ENCODE results near the gene DAAM1.

Gene DAAM1

DNA sequence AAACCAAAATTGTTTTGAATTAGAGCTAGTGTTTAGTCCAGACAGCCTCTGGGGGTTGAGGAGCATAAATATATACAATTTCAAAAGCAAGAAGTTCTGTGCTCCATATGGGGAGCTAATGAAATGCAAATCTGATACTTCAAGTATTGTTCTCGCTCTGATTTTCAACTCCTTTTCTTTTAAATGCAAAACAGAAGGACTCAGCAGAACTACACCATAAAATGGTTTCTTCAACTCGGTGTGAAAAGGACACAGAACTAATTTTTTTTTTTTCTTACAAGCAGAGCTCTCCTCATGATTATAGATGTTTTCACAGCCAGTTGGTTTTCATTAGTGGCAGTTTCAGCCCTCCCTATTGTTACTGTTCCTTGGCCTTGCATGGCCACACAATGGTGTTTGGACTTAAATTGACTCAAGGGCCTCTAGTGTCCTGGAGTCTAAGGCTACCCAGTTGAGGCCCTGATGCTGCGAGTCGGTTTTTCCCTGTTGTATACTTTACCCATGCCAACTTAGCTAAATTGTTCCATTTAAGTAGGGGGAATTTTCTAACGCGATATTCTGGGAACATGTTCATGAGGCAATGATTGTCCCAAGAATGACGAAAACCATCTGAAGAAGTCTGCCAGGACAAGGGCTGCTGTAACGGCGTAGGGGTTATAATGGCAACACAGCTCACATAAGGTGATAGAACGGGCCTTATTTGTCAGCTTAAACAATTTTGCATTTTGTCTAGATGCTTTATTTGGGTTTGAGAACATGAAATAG lies 156.4 kb downstream of the DAAM1 start:
- no peak overlapping the region for H3K9ac ChIP-seq (ENCODE audit: low read length)
- H3K27me3 ChIP-seq (ENCODE audit: control insufficient read depth, insufficient read depth, low read length), result no peaks in the 10 kb centered on the region
- H3K27ac ChIP-seq (ENCODE audit: low read depth, low read length), result peak overlapping the region; percentile 64
- H3K36me3 ChIP-seq (ENCODE audit: control insufficient read depth, insufficient read depth, low read length), result peaks cover 3% of the 10 kb centered on the region
- H3K4me3 ChIP-seq (ENCODE audit: low read length), result no peak overlapping the region
- H3K4me1 ChIP-seq (ENCODE audit: control insufficient read depth, insufficient read depth, low read length), result peaks cover 67% of the 10 kb centered on the region

DNA sequence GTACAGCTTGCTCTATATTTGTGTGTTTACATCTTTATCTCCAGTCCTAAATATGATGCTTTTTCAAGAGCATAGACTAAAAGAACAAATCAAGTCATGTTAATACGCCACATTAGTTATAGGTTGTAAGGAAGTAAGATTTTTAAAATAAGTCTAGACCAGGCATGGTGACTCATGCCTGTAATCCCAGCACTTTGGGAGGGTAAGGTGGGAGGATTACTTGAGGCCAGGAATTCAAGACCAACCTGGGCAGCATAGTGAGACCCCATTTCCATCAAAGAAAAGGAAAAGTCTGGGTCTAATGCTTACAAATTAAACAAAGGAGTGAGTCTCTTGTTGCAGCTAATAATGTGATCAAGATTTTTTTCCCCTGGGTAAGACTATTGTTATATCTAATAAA lies 157.9 kb downstream of the DAAM1 start:
- peaks cover 4% of the 10 kb centered on the region for H3K36me3 ChIP-seq (ENCODE audit: control insufficient read depth, insufficient read depth, low read length)
- H3K4me3 ChIP-seq (ENCODE audit: low read length), result no peak overlapping the region
- H3K27me3 ChIP-seq (ENCODE audit: control insufficient read depth, insufficient read depth, low read length), result no peaks in the 10 kb centered on the region
- H3K9ac ChIP-seq (ENCODE audit: low read length), result no peak overlapping the region
- peak overlapping the region; percentile 64 for H3K27ac ChIP-seq (ENCODE audit: low read depth, low read length)
- H3K4me1 ChIP-seq (ENCODE audit: control insufficient read depth, insufficient read depth, low read length), result peaks cover 62% of the 10 kb centered on the region

DNA sequence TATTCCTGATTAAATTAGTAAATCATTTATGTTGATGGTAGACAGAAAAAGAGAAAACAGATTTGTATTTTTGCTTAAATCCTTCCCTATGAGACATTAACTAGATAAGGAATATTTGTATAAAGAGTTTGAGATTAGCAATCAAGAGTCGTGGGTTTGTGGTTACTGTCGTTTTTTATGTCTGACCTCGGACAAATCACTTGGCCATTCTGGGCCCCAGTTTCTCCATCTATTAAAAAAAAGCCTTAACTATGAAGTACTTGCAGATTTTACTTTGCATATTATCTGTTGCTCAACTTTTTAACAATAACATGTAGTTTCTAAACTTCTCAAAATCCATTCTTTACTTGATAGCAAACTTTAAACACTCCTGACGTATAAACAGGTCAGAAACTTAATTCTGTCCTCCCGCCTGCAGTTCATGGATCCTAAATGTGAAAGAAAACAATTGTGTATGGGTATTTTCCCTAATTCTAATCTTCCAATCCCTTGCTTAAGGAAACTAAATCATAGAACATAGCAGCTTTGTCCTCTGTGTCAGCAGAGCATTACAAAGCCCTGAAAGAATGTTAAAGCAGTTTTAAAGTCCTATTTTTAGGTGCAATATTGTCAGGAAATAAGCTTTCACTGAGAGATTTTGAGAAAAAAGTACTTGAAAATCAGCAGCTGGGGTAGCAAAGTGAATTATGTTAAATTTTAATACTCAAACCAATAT lies 158.5 kb downstream of the DAAM1 start:
- no peak overlapping the region for H3K4me3 ChIP-seq (ENCODE audit: low read length)
- peak overlapping the region; percentile 72 for H3K27ac ChIP-seq (ENCODE audit: low read depth, low read length)
- peaks cover 4% of the 10 kb centered on the region for H3K36me3 ChIP-seq (ENCODE audit: control insufficient read depth, insufficient read depth, low read length)
- H3K27me3 ChIP-seq (ENCODE audit: control insufficient read depth, insufficient read depth, low read length), result no peaks in the 10 kb centered on the region
- H3K9ac ChIP-seq (ENCODE audit: low read length), result no peak overlapping the region
- peaks cover 62% of the 10 kb centered on the region for H3K4me1 ChIP-seq (ENCODE audit: control insufficient read depth, insufficient read depth, low read length)

DNA sequence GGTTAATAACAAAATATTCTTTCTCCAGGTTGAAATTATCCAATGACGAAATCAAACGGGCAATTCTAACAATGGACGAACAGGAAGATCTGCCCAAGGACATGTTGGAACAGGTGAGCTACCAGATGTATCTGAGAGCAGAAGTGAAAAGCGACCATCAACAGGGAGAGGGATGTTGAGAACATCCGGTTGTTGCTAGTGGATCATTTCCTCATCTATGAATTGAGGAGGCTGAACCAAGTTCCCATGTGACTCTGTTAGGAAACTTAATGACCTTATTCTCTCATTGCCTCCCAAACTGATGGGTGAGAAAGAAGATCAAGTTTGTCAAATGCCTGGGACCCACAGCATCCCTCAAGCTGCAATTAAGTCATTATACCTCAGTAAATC lies 159.0 kb downstream of the DAAM1 start:
- Histone ChIP-seq H3K27ac (ENCODE audit: low read depth, low read length) (peak overlapping the region; percentile 72), H3K4me1 (ENCODE audit: control insufficient read depth, insufficient read depth, low read length) (peaks cover 61% of the 10 kb centered on the region), H3K27me3 (ENCODE audit: control insufficient read depth, insufficient read depth, low read length) (no peaks in the 10 kb centered on the region), H3K9ac (ENCODE audit: low read length) (no peak overlapping the region), H3K36me3 (ENCODE audit: control insufficient read depth, insufficient read depth, low read length) (peaks cover 3% of the 10 kb centered on the region), H3K4me3 (ENCODE audit: low read length) (no peak overlapping the region)

DNA sequence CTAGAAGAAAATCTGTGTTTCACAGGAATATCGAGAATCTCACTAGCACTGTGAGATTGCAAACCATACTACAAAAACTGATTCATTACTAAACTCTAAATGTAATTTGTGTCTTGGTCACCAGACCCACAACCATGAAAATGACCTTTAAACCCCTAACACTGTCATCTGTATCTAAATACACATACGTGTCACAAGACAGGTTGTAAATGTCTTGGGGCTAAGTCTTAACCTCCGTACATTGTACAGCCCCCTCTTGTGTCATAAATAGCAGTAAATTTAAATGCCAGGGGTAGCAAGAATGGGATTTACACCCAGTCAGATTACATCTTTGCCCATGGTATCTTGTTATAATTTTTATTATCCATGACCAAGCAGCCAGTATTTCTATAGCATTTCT lies 159.4 kb downstream of the DAAM1 start:
- peak overlapping the region; percentile 72 for H3K27ac ChIP-seq (ENCODE audit: low read depth, low read length)
- peaks cover 57% of the 10 kb centered on the region for H3K4me1 ChIP-seq (ENCODE audit: control insufficient read depth, insufficient read depth, low read length)
- no peak overlapping the region for H3K9ac ChIP-seq (ENCODE audit: low read length)

GRCh38 chr14:59349258-59349701 lies 160.8 kb downstream of the DAAM1 start:
- H3K4me1 ChIP-seq (ENCODE audit: control insufficient read depth, insufficient read depth, low read length), result peaks cover 44% of the 10 kb centered on the region
- no peak overlapping the region for H3K4me3 ChIP-seq (ENCODE audit: low read length)
- H3K36me3 ChIP-seq (ENCODE audit: control insufficient read depth, insufficient read depth, low read length), result peaks cover 2% of the 10 kb centered on the region
- H3K9ac ChIP-seq (ENCODE audit: low read length), result no peak overlapping the region
- H3K27ac ChIP-seq (ENCODE audit: low read depth, low read length), result peak overlapping the region; percentile 72
- H3K27me3 ChIP-seq (ENCODE audit: control insufficient read depth, insufficient read depth, low read length), result no peaks in the 10 kb centered on the region

More for the DNA sequence above, 159.4 kb downstream of the DAAM1 start:
- Histone ChIP-seq H3K36me3 (ENCODE audit: control insufficient read depth, insufficient read depth, low read length) (peaks cover 2% of the 10 kb centered on the region), H3K4me3 (ENCODE audit: low read length) (no peak overlapping the region), H3K27me3 (ENCODE audit: control insufficient read depth, insufficient read depth, low read length) (no peaks in the 10 kb centered on the region)

- Histone ChIP-seq H3K27ac (ENCODE audit: low read depth, low read length) (no peak overlapping the region), H3K4me3 (ENCODE audit: low read length) (no peak overlapping the region), H3K36me3 (ENCODE audit: control insufficient read depth, insufficient read depth, low read length) (peaks cover 11% of the 10 kb centered on the region), H3K9ac (ENCODE audit: low read length) (no peak overlapping the region), H3K4me1 (ENCODE audit: control insufficient read depth, insufficient read depth, low read length) (peaks cover 28% of the 10 kb centered on the region), H3K27me3 (ENCODE audit: control insufficient read depth, insufficient read depth, low read length) (no peaks in the 10 kb centered on the region)
Measured at GRCh38 chr14:59352961-59353360, 164.5 kb downstream of the DAAM1 start.

DNA sequence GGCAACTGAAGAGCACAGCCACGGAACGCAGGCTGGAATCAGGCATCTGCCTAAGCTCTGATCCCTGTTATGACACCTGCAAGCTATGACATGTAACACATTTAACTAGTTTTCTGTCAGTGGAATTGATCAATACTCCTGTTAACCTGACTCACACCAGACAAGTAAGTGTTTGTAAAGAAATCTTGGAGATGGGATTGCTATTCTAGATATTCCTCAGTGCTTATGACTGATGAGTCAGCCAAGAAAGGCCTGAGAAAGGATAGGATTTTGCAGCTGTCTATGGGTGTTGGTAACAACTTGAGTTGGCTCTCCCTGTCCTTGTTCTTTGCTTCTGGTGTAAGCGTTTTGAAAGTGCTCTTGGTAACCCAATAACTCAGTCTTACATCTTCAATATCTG lies 166.2 kb downstream of the DAAM1 start:
- Histone ChIP-seq H3K9ac (ENCODE audit: low read length) (no peak overlapping the region), H3K27me3 (ENCODE audit: control insufficient read depth, insufficient read depth, low read length) (no peaks in the 10 kb centered on the region), H3K4me1 (ENCODE audit: control insufficient read depth, insufficient read depth, low read length) (peaks cover 19% of the 10 kb centered on the region), H3K4me3 (ENCODE audit: low read length) (no peak overlapping the region), H3K36me3 (ENCODE audit: control insufficient read depth, insufficient read depth, low read length) (peaks cover 11% of the 10 kb centered on the region), H3K27ac (ENCODE audit: low read depth, low read length) (peak overlapping the region; percentile 58)

DNA sequence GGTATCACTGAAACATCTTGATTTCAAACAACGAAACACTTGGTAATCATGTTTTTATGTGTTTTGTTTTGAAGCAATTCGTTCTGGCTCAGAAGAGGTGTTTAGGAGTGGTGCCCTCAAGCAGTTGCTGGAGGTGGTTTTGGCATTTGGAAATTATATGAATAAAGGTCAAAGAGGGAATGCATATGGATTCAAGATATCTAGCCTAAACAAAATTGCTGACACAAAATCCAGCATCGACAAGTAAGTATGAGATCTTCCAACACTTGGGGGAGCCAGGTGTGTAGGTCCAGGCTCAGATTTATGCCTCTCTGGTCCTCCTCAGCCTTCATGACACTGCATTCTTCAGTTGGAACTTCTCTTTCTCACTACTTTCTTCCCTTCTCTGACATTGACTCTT lies 166.6 kb downstream of the DAAM1 start:
- Histone ChIP-seq H3K4me1 (ENCODE audit: control insufficient read depth, insufficient read depth, low read length) (peaks cover 21% of the 10 kb centered on the region), H3K9ac (ENCODE audit: low read length) (no peak overlapping the region), H3K27me3 (ENCODE audit: control insufficient read depth, insufficient read depth, low read length) (no peaks in the 10 kb centered on the region), H3K27ac (ENCODE audit: low read depth, low read length) (peak overlapping the region; percentile 58), H3K36me3 (ENCODE audit: control insufficient read depth, insufficient read depth, low read length) (peaks cover 11% of the 10 kb centered on the region), H3K4me3 (ENCODE audit: low read length) (no peak overlapping the region)

GRCh38 chr14:59356312-59356711 lies 167.8 kb downstream of the DAAM1 start:
- H3K36me3 ChIP-seq (ENCODE audit: control insufficient read depth, insufficient read depth, low read length), result peaks cover 10% of the 10 kb centered on the region
- H3K27ac ChIP-seq (ENCODE audit: low read depth, low read length), result no peak overlapping the region
- H3K4me1 ChIP-seq (ENCODE audit: control insufficient read depth, insufficient read depth, low read length), result peaks cover 28% of the 10 kb centered on the region
- no peak overlapping the region for H3K4me3 ChIP-seq (ENCODE audit: low read length)
- no peaks in the 10 kb centered on the region for H3K27me3 ChIP-seq (ENCODE audit: control insufficient read depth, insufficient read depth, low read length)
- no peak overlapping the region for H3K9ac ChIP-seq (ENCODE audit: low read length)

GRCh38 chr14:59356767-59357166 lies 168.3 kb downstream of the DAAM1 start:
- Histone ChIP-seq H3K36me3 (ENCODE audit: control insufficient read depth, insufficient read depth, low read length) (peaks cover 9% of the 10 kb centered on the region), H3K4me1 (ENCODE audit: control insufficient read depth, insufficient read depth, low read length) (peaks cover 29% of the 10 kb centered on the region), H3K27me3 (ENCODE audit: control insufficient read depth, insufficient read depth, low read length) (no peaks in the 10 kb centered on the region), H3K4me3 (ENCODE audit: low read length) (no peak overlapping the region), H3K9ac (ENCODE audit: low read length) (no peak overlapping the region), H3K27ac (ENCODE audit: low read depth, low read length) (no peak overlapping the region)

DNA sequence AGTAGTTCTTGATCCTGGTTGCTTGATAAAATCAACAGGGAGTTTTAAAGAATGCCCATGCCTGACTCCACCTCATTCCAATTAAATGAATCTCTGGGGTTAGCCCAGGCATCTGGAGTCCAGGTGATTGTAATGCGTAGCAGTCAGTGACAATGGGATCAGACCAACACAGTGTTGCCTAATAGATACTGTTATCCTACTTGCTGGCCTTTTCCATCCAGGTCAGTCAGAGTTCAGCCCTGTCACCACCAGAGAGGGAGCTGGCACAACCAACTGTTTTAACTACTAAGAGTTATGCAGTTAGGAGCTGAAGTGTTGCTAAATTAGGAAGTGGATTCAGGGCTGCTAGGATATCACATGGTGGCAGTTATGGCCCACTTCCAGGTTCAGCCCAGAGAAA lies 169.6 kb downstream of the DAAM1 start:
- no peak overlapping the region for H3K4me3 ChIP-seq (ENCODE audit: low read length)
- peaks cover 29% of the 10 kb centered on the region for H3K4me1 ChIP-seq (ENCODE audit: control insufficient read depth, insufficient read depth, low read length)
- H3K27ac ChIP-seq (ENCODE audit: low read depth, low read length), result peak overlapping the region; percentile 75
- peaks cover 9% of the 10 kb centered on the region for H3K36me3 ChIP-seq (ENCODE audit: control insufficient read depth, insufficient read depth, low read length)
- H3K9ac ChIP-seq (ENCODE audit: low read length), result no peak overlapping the region
- H3K27me3 ChIP-seq (ENCODE audit: control insufficient read depth, insufficient read depth, low read length), result no peaks in the 10 kb centered on the region
